SK-N-SH (cell line): ENCODE data around the gene SEC14L5. TPM values are rescaled to one million over a fixed set of nuclear protein-coding genes. Genes with fewer than 3 reads are reported as not detected.

Experiments
- CTCF ChIA-PET: fragments of 300-600, 350-600 bp; formaldehyde crosslinking; extraction: SDS; loops from one replicate; lab custom pipeline; 2021; lab: Yijun Ruan, JAX
- POLR2A ChIA-PET: fragments of 350-600 bp; sonication (Branson Sonifier 250); formaldehyde crosslinking; extraction: SDS; loops from one replicate; lab custom pipeline; 2020; ENCODE audit warnings: antibody characterized with exemption, inconsistent platforms; lab: Yijun Ruan, JAX
- DNase-seq: peaks from one replicate; pipeline ENCODE4 v3.0.0; 2012
- H2AFZ ChIP-seq: fragments of 200-600 bp; sonication (generic); 2 replicates; pipeline ENCODE4 v1.8.1; 2016; ENCODE audit warnings: antibody characterized with exemption, mild to moderate bottlenecking, low read depth
- H3F3A ChIP-seq: fragments of 200-600 bp; sonication (generic); replicated peaks from 2 replicates; pipeline ENCODE3; 2016; ENCODE audit warnings: antibody characterized with exemption, mild to moderate bottlenecking; ENCODE audit not compliant: insufficient read depth
- H3K27ac ChIP-seq, 2 experiments: fragments of 200-500 bp in 1 of 2; fragments of 200-600 bp in 1 of 2; sonication (Bioruptor generic) in 1 of 2; sonication (generic), shearing (Covaris generic) in 1 of 2; 2 replicates each; pipeline versions ENCODE4 v1.5.1 to v1.6.1; 2014 to 2016; ENCODE audit warnings: low read depth in 2 of 2, inconsistent platforms in 1 of 2, low read length in 1 of 2, mild to moderate bottlenecking in 1 of 2, mixed read lengths in 1 of 2
- H3K27me3 ChIP-seq: fragments of 200-600 bp; sonication (generic), shearing (Covaris generic); 2 replicates; pipeline ENCODE4 v1.6.1; 2016; ENCODE audit warnings: mixed run types; ENCODE audit not compliant: insufficient read depth
- H3K36me3 ChIP-seq, 2 experiments: fragments of 200-500 bp in 1 of 2; fragments of 200-600 bp in 1 of 2; sonication (Bioruptor generic) in 1 of 2; sonication (generic) in 1 of 2; replicated peaks in 1 of 2; 2 replicates each; pipeline versions ENCODE3 to v1.5.1; 2014 to 2016; ENCODE audit warnings: low read length in 1 of 2, mild to moderate bottlenecking in 1 of 2; ENCODE audit not compliant: insufficient read depth in 2 of 2, control insufficient read depth in 1 of 2
- H3K4me1 ChIP-seq, 2 experiments: fragments of 200-500 bp in 1 of 2; fragments of 200-600 bp in 1 of 2; sonication (Bioruptor generic) in 1 of 2; sonication (generic), shearing (Covaris generic) in 1 of 2; 2 replicates each; pipeline versions ENCODE4 v1.5.1 to v1.6.1; 2014 to 2016; ENCODE audit warnings: low read depth in 1 of 2, low read length in 1 of 2, mixed run types in 1 of 2; ENCODE audit not compliant: insufficient read depth in 2 of 2, control insufficient read depth in 1 of 2
- H3K4me2 ChIP-seq: fragments of 200-600 bp; sonication (generic), shearing (Covaris generic); 2 replicates; pipeline ENCODE4 v1.6.1; 2017; ENCODE audit warnings: mixed run types
- H3K4me3 ChIP-seq, 2 experiments: fragments of 200-500 bp in 1 of 2; fragments of 200-600 bp in 1 of 2; sonication (Bioruptor generic) in 1 of 2; sonication (generic), shearing (Covaris generic) in 1 of 2; 2 replicates each; pipeline versions ENCODE4 v1.5.1 to v1.8.1; 2014 to 2016; ENCODE audit warnings: low read depth in 2 of 2, inconsistent platforms in 1 of 2, low read length in 1 of 2, mild to moderate bottlenecking in 1 of 2, mixed read lengths in 1 of 2, moderate library complexity in 1 of 2
- H3K79me2 ChIP-seq: fragments of 200-600 bp; sonication (generic); 2 replicates; pipeline ENCODE4 v1.8.1; 2017; ENCODE audit warnings: mild to moderate bottlenecking; ENCODE audit not compliant: insufficient read depth
- H3K9ac ChIP-seq: fragments of 200-600 bp; sonication (generic); 2 replicates; pipeline ENCODE4 v1.6.1; 2017; ENCODE audit warnings: mixed run types
- H3K9me2 ChIP-seq: fragments of 200-600 bp; sonication (generic); 2 replicates; pipeline ENCODE4 v1.6.1; 2017; ENCODE audit warnings: mixed run types
- H3K9me3 ChIP-seq: fragments of 200-600 bp; sonication (generic); 2 replicates; pipeline ENCODE4 v1.6.1; 2017; ENCODE audit warnings: mixed run types, mild to moderate bottlenecking, moderate library complexity
- H4K20me1 ChIP-seq: fragments of 200-600 bp; sonication (generic); 2 replicates; pipeline ENCODE4 v1.6.1; 2017; ENCODE audit warnings: mild to moderate bottlenecking, mixed run types; ENCODE audit not compliant: insufficient read depth
- EZH2phosphoT487 ChIP-seq: fragments of 200-600 bp; sonication (generic); IDR thresholded peaks from 2 replicates; pipeline ENCODE4 v1.6.1; 2017; ENCODE audit warnings: low read depth, mixed run types, mild to moderate bottlenecking, antibody characterized with exemption, moderate library complexity, borderline replicate concordance
- FOSL2 ChIP-seq: IDR thresholded peaks from 2 replicates; pipeline ENCODE4 v1.4.0; 2012; ENCODE audit warnings: low read depth, mild to moderate bottlenecking, moderate library complexity, borderline replicate concordance
- FOXJ3 ChIP-seq: sonication (generic); formaldehyde crosslinking; IDR thresholded peaks from 2 replicates; pipeline ENCODE4 v1.5.1; 2020; ENCODE audit warnings: mild to moderate bottlenecking, missing genetic modification reagents
- FOXM1 ChIP-seq: IDR thresholded peaks from 2 replicates; pipeline ENCODE4 v1.4.0; 2012; ENCODE audit warnings: low read depth, mild to moderate bottlenecking
- GABPA ChIP-seq: IDR thresholded peaks from 2 replicates; pipeline ENCODE4 v1.4.0; 2012; ENCODE audit warnings: low read depth, mild to moderate bottlenecking
- GATA2 ChIP-seq: sonication (generic); formaldehyde crosslinking; IDR thresholded peaks from 2 replicates; pipeline ENCODE4 v1.5.0; 2020; ENCODE audit warnings: mild to moderate bottlenecking, missing genetic modification reagents
- JUND ChIP-seq: IDR thresholded peaks from 2 replicates; pipeline ENCODE4 v1.4.0; 2012
- MXI1 ChIP-seq: IDR thresholded peaks from 2 replicates; pipeline ENCODE4 v1.6.1; 2012; ENCODE audit warnings: mild to moderate bottlenecking, low read depth, low read length, improper control_type of control experiment
- NRF1 ChIP-seq: IDR thresholded peaks from 2 replicates; pipeline ENCODE4 v1.6.1; 2012; ENCODE audit warnings: low read depth, mild to moderate bottlenecking, low read length
- POLR2AphosphoS5 ChIP-seq: IDR thresholded peaks from 2 replicates; pipeline ENCODE4 v1.6.1; 2012; ENCODE audit warnings: low read depth, low read length
- RCOR1 ChIP-seq: fragments of 150-350 bp; IDR thresholded peaks from 2 replicates; pipeline ENCODE4 v1.6.1; 2017; ENCODE audit warnings: antibody characterized with exemption, low read length
- RXRA ChIP-seq: IDR thresholded peaks from 2 replicates; pipeline ENCODE4 v1.4.0; 2012; ENCODE audit warnings: low read depth, mild to moderate bottlenecking, borderline replicate concordance
- SMC3 ChIP-seq: IDR thresholded peaks from 2 replicates; pipeline ENCODE4 v1.6.1; 2012; ENCODE audit warnings: low read depth, low read length, improper control_type of control experiment
- TEAD4 ChIP-seq: IDR thresholded peaks from 2 replicates; pipeline ENCODE4 v1.4.0; 2012; ENCODE audit warnings: mild to moderate bottlenecking, borderline replicate concordance; ENCODE audit not compliant: insufficient read depth
- YY1 ChIP-seq: IDR thresholded peaks from 2 replicates; pipeline ENCODE4 v1.4.0; 2012; ENCODE audit warnings: low read depth, mild to moderate bottlenecking
- WGBS: methylation state at CpG from one replicate; pipeline ENCODE4 v1.1.6; 2017; ENCODE audit warnings: low lambda C conversion rate; 5-methylcytosine and 5-hydroxymethylcytosine counted together
- polyA plus RNA-seq, 3 experiments: library from polyadenylated mRNA; depleted of rRNA; stranded (reverse); fragments of >200 nt; gene quantifications; 2 replicates each; pipeline ENCODE4 v1.2.3, GENCODE V29; 2012
- TF ChIP-seq, protein P1 (sequence below): IDR thresholded peaks from 2 replicates; pipeline ENCODE4 v1.4.0; 2012; ENCODE audit warnings: low read depth, borderline replicate concordance
- TF ChIP-seq, protein P2 (sequence below): IDR thresholded peaks from 2 replicates; pipeline ENCODE4 v1.4.0; 2012; ENCODE audit warnings: low read depth, borderline replicate concordance
- TF ChIP-seq, protein P3 (sequence below): fragments of 150-350 bp; IDR thresholded peaks from 2 replicates; pipeline ENCODE4 v1.6.1; 2017; ENCODE audit warnings: antibody characterized with exemption, low read length, low read depth, borderline replicate concordance

The SEC14L5 gene
- polyA plus RNA-seq, 1 of the 3 experiments (the other 2 are of a cell fraction), result 0.08 TPM

DNA sequence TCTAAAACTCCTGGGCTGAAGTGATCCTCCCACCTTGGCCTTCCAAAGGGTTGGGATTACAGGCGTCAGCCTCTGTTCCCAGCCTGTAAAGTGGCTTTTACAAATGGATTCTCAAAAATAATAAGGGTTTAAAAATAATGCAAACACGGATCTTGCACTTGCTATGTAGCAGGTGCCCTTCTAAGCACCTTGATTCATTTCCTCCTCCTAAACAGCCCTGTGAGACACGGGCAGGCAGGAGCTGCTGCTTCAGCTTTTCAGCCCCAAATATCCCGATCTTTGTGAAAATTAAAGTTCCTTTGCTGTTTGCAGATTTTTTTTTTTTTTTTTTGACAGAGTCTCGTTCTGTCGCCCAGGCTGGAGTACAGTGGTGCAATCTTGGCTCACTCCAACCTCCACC, 43.9 kb downstream of the SEC14L5 start:
- ChIA-PET POLR2A (no interaction called here), CTCF (interaction anchor here (2.5 kb wide), 1 partner anchor 46 kb away, joined by 6 read pairs; no protein-coding TSS in a partner anchor)
- no peaks in the 10 kb centered on the region for H3K4me1 ChIP-seq
- H3F3A ChIP-seq, result no peaks in the 10 kb centered on the region
- no peaks in the 10 kb centered on the region for H3K9me2 ChIP-seq
- no peak overlapping the region for H3K4me2 ChIP-seq
- H3K79me2 ChIP-seq, result no peaks in the 10 kb centered on the region
- no peaks in the 10 kb centered on the region for H4K20me1 ChIP-seq
- no peak overlapping the region for H3K4me3 ChIP-seq
- H3K36me3 ChIP-seq, result no peaks in the 10 kb centered on the region
- no peak for TF ChIP-seq JUND
- TF ChIP-seq FOXM1, result no peak
- TF ChIP-seq, protein P1, sequence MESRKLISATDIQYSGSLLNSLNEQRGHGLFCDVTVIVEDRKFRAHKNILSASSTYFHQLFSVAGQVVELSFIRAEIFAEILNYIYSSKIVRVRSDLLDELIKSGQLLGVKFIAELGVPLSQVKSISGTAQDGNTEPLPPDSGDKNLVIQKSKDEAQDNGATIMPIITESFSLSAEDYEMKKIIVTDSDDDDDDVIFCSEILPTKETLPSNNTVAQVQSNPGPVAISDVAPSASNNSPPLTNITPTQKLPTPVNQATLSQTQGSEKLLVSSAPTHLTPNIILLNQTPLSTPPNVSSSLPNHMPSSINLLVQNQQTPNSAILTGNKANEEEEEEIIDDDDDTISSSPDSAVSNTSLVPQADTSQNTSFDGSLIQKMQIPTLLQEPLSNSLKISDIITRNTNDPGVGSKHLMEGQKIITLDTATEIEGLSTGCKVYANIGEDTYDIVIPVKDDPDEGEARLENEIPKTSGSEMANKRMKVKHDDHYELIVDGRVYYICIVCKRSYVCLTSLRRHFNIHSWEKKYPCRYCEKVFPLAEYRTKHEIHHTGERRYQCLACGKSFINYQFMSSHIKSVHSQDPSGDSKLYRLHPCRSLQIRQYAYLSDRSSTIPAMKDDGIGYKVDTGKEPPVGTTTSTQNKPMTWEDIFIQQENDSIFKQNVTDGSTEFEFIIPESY, result no peak
- TF ChIP-seq FOXJ3, result no peak
- TF ChIP-seq, protein P2, sequence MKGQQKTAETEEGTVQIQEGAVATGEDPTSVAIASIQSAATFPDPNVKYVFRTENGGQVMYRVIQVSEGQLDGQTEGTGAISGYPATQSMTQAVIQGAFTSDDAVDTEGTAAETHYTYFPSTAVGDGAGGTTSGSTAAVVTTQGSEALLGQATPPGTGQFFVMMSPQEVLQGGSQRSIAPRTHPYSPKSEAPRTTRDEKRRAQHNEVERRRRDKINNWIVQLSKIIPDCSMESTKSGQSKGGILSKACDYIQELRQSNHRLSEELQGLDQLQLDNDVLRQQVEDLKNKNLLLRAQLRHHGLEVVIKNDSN, result no peak
- TF ChIP-seq SMC3, result no peak
- TF ChIP-seq NRF1, result no peak
- TF ChIP-seq RCOR1, result no peak
- TF ChIP-seq EZH2phosphoT487, result no peak
- no peak for TF ChIP-seq POLR2AphosphoS5
- TF ChIP-seq, protein P3, sequence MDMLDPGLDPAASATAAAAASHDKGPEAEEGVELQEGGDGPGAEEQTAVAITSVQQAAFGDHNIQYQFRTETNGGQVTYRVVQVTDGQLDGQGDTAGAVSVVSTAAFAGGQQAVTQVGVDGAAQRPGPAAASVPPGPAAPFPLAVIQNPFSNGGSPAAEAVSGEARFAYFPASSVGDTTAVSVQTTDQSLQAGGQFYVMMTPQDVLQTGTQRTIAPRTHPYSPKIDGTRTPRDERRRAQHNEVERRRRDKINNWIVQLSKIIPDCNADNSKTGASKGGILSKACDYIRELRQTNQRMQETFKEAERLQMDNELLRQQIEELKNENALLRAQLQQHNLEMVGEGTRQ, result no peak
- no peak for TF ChIP-seq GATA2 (CRISPR knock-in tag)
- no peak for TF ChIP-seq TEAD4
- no peak for TF ChIP-seq FOSL2
- no peak for TF ChIP-seq MXI1
- TF ChIP-seq GABPA, result no peak
- no peak for TF ChIP-seq RXRA
- no peak for TF ChIP-seq YY1
- DNase-seq, result no peak
- 45% methylated on average over 6 of the region's 6 CpGs for WGBS
- H3K27ac ChIP-seq, result no peak overlapping the region
- no peak overlapping the region for H2AFZ ChIP-seq
- H3K9ac ChIP-seq, result no peak overlapping the region
- no peaks in the 10 kb centered on the region for H3K9me3 ChIP-seq
- no peaks in the 10 kb centered on the region for H3K27me3 ChIP-seq
